ENCODE results near the gene LRMDA.

- TF ChIP-seq CTCF (IDR thresholded peaks at IDR 0.05), result no peak
- TF ChIP-seq POLR2A (IDR thresholded peaks at IDR 0.05), result no peak
Observed at GRCh38 chr10:76388321-76389023, 957.0 kb downstream of the LRMDA start.
